G401.6 (cell line): Measurements from ENCODE around the gene NPEPL1.

Experiments used
- FAIRE-seq: peaks from 2 replicates; lab custom pipeline; 2012; peaks lifted over from hg19 to GRCh38; lab: Jason Lieb, UNC

Gene NPEPL1

DNA sequence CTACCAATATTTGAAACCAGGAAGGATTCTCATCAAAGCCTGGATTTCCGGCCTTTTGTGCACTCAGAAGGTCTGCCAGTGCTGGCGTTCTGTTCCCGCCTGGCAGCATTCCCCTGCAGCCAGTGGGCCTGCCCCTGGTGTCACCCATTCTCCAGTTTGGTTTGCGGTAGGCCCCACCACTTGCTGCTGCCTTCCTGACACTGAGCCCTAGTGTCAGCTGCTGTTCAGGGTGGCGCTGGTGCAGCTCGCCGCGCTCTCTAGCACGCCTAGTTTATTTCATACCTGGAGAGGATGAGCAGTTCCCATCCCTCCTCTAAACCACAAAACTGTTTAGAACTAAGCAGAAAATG, 9.5 kb downstream of the NPEPL1 start:
- no peak for FAIRE-seq

DNA sequence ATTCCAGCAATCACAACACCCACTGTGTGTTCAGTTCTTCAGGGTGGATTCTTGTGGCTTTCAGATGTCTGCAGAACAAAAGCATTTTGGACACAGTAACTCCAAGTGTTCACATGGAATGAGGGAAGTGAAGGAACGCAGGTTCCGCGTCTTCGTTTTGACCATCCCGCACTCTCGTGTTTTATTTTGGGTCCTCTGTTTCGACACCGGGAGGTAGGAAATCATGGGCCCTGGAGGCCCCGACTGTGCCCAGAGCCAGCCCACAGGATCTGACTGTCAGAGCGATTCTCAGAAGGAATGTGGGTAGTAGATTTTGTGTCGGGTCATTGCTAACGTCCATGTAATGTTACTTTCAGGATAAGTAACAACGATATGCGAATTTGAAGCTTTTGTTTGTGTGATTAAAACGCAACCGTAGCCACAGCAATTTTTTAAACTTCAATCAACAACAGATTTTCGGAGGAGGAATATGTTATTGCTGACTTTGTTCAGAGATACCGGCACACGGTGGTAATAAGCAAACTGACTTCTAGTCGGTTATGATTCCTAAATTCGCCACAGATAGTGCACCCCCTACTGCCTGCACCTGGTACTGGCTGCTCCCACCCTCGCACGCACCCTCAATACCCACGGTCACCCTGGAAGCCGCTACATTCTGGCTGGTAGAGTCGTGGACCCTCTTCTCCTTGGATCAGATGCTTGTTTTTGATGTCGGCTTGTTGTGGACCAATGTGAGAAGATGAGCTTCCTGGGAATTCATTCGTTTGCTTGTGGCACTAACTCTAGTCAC, 10.5 kb downstream of the NPEPL1 start:
- no peak for FAIRE-seq

DNA sequence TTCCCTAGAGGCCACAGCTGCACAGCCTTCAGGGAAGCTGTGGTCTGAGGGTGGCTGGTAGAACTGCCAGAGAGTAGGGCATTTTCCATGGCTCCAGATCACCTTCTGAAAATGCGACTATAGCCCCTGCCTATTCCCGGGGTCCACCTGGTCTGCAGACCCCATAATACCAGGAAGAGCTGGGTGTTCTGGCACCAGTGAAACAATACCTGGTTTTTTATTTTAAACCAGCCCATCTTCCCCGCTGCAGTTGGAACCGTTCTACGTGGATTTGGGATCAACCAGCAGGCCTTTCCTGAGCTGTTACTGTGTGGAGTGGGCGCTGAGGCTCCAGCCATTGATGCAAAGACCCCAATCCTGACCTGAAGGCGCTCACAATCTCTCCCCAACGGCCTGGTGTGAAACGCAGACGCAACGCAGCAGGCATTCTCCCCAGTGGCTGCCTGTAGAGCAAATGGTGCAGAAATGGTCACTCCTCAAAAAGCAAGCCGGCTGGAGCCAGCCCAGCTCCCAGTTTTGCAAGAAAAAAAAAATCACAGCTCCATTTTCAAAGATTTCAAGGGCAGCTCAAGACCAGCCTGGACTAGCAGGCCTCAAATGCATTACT, 11.3 kb downstream of the NPEPL1 start:
- no peak for FAIRE-seq

DNA sequence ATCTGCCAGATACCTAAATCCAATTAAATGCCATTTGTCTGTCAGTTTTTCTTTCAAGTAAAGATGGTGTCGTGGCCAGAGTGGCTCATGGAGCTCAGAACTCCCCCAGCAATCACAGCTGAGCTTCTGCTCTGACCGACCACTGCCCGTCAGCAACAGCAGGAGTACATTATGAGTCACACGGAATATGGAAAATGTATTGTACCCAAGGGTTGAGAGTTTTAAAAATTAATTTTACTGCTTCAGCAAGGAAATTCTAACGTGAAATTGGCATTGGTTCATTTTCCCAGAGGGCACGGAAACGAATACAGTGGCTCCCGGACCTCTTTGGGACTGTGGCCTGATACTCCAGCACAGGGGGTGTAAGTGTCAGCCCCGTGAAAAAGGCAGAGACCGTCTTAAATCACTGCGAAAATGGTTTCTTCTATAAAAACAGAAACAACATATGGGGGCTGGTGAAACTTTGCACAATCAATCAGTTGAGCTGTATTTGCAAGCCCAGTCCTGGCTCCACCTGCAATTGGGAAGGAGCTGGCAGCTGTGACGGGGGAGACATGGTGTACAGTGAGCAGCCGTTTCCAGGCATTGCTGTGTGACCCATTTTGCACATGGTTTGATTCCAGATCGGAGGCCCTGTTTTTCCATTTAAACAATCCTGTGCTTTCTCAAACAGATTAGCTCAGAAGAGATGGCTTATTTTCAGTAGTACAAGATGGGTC, 12.8 kb downstream of the NPEPL1 start:
- no peak for FAIRE-seq

DNA sequence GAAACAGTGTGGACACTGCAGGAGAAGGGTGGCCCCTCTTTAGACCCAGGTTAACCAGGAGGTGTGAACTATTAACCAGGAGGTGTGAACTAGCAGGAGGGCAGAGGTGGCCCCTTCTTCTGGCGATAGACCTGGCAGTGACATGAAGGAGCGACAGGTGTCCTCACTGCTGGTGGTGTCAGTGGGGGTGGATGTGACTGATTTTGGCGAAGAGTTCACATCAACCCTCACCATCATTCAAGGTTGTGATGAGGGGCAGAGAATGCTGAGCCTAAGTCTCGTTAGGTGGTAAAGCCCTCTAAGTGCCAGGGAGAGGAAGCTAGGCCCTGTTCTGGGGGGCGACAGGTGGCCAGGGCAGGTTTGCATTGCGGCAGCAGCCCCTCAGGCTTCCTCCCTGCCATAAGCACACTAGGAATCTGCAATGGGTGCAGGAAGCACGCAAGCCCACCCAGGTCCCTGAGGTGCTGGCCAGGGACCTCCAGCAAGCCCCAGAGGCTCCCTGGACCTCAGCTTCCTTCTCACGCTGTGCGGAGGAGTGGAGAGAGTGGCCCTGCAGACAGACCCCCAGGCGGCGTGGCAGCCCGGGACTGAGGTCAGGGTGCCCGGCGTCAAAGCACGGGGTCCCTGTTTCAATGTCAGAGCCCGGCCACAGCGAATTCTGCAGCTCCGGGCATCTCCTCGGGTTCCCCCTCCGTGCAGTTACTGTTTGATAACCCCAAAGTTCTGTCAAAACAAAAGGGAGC, 13.7 kb downstream of the NPEPL1 start:
- no peak for FAIRE-seq

DNA sequence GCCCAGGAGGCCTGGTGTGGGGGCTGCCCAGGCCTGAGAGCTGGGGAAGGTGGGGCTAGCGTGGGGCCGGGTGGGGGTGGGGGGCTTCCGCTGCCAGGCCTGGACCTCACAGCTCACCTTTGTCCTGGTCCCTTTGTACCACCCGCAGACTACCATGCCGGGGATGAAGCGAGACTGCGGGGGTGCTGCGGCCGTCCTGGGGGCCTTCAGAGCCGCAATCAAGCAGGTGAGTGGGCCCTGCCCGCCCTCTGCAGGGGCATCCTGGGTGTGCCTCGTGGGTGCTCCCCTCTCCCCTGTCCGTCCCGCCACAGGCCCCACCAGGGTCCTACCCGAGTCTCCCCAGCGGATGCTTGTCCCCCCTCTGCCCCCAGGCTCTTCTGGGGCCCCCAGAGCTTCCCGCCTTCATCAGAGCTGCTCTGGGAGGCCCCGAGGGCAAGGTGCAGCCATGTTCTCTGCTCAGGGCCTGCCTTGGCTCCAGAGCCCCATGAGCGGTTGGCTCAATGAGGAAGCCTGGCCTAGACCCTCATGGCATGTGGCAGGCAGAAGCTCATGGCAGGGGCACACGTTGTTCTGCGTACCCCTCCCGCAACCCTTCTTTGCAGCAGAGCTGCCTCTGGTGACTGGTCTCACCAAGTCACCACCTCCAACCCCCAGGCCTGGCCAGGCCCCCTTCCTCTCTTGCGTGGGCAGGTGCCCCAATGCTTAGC, 14.5 kb downstream of the NPEPL1 start:
- FAIRE-seq: no peak

DNA sequence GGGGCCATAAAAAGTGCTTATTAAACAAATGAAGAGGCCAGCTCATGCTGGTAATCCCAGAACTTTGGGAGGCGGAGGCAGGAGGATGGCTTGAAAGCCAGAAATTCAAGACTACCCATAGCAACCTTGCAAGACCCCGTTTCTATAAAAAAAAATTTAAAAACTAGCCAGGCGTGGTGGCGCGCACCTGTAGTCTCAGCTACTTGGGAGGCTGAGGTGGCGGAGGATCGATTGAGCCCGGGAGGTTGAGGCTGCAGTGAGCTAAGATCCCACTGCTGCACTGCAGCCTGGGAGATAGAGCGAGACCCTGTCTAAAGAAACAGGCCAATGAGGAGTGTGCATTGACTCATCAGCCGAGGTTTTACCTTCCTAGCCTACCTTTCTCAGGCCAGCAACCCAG, 15.2 kb downstream of the NPEPL1 start:
- FAIRE-seq: no peak

DNA sequence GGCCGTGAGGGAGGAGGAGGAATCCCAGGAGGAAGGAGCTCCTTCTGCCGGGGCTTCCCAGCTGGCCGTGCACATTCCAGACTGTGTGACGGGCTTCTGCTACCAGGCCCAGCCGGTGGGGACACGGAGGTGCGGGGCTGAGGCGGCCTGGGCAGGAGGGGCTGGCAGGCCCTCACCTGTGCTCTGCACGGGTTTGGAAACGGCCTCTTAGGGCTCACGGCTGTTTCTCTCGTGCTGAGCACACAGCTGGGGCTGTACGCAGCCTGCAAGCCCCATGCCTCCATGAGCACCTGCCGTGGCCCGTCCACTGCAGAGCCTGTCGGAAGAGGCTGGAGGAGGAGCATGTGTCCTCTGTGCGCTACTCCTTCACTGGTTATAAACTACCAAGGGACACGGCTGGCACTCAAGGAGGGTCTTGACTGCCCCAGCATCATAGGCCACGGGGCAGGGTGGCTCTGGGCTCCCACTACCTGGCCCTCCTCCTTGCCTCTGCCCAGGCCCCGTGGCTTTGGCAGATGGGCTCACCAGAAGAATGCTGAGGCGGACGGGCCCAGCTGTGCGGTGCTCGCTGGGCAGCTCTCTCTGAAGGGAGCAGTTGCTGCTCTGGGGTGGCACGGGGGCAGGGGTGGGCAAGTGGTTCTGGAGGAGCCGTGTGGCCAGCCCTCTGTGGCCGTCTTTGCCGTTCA, 15.8 kb downstream of the NPEPL1 start:
- FAIRE-seq: no peak

DNA sequence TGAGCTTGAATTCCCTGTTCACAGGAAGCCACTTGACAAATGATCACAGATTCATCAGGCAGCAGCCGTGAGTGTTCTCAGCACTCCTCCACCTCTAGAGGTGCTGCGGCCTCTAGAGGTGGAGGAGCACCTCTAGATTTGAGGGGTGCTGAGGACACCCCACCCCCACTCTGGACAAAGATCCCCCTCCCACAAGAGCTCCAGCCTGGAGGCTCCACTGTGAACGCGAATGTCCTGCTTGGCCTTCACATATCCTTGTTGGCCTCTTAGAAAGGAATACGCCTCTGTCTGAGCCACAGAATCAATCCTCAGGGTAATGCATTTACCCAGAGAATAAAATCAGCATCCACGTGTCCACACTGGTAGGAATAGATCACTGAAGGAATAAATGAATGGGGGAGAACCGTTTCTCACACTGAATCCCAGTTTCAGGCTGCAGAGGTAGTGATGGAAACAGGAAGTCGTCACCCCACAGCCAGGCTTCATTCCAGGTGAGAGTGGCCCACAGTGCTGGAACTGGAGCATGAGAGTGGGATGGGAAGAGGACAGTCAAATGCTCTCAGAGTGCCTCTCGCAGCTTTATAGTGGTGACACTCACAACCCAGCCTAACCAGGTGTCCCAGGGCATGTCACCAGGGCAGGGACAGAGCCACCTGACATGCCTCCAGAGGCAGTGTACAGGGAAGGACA, 16.6 kb downstream of the NPEPL1 start:
- FAIRE-seq: no peak

DNA sequence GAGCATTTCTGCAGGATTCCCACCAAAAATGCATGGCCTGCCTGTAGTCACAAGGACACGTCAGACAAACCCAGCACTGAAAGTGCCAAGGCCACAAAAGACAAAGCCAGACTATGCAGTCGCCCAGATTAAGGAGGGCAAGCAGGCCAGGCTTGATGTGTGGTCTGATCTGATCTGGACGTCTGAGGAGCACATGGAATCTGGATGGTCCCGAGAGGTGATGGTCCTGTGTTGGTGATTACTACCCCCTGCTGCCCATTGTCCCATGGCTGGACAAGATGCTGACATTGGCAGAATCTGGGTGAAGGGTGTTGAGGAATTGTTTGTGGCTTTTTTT, 17.1 kb downstream of the NPEPL1 start:
- FAIRE-seq: no peak

DNA sequence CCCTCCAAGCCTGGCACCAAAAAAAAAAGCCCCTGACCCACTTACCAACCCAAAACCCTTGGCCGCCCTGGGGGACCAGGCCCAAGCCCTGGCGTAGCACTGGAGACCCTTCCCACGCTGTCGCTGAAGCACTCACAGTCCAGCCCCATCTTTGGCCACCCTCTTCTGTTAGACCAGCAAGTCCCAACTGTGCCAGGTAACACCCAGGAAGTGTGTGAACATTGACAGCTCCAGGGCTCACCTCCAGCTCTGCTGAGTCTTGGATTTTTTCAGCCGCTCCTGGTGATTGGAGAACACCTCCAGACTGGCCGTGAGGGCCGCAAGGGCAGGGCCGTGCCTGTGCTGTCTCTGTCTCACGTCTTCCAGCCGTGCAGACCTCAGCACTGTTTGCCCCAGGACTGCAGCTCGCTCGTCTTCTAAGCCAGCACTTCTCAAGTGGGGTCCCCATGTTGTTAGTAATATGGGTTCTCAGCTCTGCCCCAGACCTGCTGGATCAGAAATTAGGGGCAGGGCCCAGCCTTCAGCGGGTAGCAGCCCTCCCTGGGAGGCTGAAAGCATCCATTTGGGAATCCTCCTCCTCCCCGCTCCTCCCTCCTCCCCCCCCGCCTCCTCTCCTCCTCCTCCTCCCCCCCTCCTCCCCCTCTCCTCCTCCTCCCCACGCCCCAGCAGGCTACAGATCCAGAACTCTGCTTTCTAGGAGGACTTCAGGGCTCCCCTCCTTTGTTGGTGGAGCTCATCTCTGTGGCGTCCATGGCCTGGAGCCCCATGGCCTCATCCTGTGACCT, 18.1 kb downstream of the NPEPL1 start:
- FAIRE-seq: no peak

DNA sequence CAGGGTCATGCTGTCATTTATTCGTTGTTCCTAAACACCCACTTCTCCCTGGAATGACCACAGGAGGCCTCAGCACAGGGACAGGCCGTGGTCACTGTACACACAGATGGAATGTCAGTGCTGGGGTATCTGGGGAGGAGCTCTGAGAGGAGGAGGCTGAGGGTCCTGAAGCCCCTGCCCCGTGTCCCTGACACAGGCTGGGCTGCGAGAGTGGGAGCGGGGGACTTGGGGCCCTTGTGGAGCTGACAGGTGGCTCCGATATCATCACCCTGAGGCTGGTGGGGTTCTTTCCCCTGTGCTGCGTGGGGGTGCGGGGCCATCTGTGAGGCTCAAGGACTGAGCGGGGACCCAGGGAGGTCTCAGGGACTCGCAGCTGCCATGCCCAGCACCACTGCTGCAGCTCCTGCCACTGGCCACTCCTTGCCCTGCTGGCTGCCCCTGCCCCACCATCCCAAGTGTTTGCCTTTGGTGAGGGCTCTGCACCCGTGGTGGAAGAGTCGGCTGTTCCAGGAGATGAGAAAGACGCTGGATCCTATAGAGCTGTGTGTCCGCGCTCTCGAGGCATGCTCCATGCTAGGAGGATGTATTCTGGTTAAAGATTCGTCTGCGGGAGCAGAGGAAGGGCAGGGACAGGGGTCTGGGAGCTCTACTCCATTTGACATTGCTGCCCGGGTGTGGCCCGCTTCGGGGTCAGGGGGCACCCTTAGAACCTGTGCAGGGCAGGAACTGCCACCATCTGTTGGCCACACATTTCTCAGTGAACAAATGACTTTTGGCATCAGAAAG, 18.9 kb downstream of the NPEPL1 start:
- no peak for FAIRE-seq

DNA sequence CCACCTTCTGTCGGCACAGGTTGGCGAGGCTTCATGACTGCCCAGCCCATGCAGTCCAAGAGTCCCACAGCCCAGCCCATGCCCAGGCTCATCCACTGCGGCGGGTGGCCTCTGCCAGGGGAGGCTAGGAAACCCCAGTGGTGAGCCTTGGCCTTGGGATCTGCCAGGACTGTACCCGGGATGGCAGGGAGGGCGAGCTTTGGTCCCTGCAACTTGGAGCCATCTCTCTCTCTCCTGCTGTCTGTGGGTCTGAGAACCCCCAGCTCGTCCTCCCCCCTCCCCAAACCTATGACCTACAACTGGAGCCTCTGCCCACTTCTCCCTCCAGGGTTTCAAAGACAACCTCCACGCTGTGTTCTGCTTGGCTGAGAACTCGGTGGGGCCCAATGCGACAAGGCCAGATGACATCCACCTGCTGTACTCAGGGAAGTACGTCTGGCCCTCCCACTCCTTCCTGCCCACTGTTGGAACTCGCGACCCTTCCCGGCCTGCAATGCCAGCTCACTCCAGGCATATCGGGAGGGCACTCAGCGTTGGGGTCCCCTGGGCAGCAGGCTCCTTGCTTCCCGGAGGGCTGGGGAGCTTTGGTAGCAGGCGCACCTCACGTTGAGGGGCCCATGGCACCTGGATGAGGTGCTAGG, 19.7 kb downstream of the NPEPL1 start:
- FAIRE-seq: no peak

DNA sequence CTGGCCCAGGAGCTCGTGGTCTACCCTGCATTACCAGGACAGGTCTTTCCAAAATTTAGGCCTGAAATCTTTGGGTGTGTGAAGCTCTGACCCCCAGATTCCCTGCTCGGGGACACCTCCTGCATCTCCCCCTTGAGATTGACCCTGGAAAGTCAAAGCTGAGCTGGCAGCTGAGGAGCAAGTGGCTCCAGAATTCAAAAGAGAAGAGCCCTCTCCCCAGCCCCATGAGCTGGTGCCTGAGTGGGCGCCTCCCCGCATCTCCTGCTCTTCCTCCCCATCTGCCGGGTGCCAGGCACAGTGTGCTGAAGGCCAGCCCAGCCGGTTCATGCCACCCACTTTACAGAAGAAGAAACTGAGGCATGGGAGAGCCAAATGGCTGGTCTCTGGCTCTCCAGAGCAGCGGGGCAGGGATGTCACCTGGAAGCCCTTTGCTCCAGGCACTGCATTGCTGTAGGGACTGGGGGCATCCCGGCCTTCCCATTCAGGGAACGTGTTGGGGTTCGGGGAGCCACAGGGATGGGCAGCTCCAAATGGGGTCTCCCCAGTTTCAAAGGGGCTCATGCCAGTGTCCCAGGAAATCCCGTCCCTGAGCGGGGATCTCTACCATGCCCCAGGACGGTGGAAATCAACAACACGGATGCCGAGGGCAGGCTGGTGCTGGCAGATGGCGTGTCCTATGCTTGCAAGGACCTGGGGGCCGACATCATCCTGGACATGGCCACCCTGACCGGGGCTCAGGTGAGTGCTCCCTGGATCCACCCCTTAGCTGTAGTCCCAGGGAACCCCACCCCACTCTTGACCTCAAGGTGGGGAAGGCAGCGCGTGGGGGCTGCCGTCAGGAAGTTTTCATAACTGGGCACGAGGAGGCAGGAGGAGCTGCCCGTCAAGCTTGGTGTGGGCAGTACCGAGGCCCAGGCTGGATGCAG, 20.5 kb downstream of the NPEPL1 start:
- FAIRE-seq: no peak

DNA sequence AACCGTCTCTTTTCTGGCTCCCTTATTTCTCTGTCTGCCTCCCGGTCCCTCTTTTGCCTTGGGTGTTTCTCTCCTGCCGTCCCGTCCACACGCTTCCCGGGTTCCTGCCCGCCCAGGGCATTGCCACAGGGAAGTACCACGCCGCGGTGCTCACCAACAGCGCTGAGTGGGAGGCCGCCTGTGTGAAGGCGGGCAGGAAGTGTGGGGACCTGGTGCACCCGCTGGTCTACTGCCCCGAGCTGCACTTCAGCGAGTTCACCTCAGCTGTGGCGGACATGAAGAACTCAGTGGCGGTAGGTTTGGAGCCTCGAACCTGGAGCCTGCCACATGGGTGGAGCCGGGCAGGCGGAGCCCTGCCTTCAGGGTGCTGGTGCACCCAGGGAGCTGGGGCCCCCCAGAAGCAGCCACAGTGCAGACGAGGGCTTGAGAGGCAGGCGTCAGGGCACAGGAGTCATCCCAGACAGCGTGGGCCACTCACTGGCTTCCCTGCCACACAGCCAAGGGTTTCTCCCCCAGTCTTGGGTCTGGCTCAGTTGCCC, 21.3 kb downstream of the NPEPL1 start:
- FAIRE-seq: no peak

DNA sequence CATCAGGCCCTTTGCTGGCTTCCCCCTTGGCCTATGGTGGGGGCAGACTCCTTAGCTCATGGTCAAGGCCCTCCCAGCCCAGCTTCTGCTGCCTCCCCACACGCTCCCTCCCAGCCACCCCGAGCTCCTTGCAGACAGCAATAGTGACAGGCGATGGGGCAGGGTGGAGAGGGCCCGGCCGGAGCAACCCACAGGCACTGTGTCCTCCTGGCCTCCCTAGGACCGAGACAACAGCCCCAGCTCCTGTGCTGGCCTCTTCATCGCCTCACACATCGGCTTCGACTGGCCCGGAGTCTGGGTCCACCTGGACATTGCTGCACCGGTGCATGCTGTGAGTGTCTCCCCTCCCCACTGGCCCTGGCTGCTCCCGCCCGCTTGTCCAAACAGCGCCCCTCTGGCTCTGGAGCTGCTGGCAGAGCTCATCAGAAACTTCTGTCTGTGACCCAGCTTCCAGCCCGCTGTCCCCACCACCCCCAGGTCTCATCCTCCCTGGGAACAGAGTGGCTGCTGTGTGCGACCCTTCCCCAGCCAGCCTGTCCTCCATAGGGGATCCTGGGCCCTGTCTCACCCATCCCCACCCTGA, 21.8 kb downstream of the NPEPL1 start:
- no peak for FAIRE-seq

DNA sequence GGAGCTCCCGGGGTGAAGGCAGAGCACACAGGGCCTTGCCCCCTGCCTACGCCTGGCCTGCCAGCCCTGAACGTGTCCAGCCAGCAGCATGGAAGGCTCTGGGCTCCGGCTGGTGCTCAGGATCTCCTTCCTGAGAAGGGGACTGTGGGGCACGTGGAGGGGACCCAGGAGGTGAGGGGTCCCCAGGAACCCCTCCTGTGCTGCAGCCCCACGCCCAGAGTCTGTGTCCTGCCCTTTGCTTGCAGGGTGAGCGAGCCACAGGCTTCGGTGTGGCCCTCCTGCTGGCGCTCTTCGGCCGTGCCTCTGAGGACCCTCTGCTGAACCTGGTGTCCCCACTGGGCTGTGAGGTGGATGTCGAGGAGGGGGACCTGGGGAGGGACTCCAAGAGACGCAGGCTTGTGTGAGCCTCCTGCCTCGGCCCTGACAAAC, 22.3 kb downstream of the NPEPL1 start:
- FAIRE-seq: no peak
